Peyer's patch (tissue), 4 donors: ENCODE data around the gene SFT2D3.

Experiments used
- CTCF ChIP-seq, 6 experiments: fragments of 450-650 bp in 4 of 6; fragments of 200-600 bp in 2 of 6; sonication (generic) in 1 of 6; IDR thresholded peaks; one replicate each; pipeline ENCODE4 v1.5.1; 2017 to 2019; ENCODE audit warnings: antibody characterized with exemption in 6 of 6, mild to moderate bottlenecking in 3 of 6, moderate library complexity in 1 of 6
- POLR2A ChIP-seq, 2 donors: fragments of 450-650 bp; IDR thresholded peaks; one replicate each; pipeline ENCODE4 v1.5.1; 2017; ENCODE audit warnings: antibody characterized with exemption in 2 of 2, mild to moderate bottlenecking in 2 of 2, moderate library complexity in 2 of 2

GRCh38 chr2:127706215-127706990 is 5.1 kb downstream of the SFT2D3 start:
- TF ChIP-seq CTCF (IDR thresholded peaks at IDR 0.05) (no peak), POLR2A (IDR thresholded peaks at IDR 0.05) (no peak)
